IPS DF 4.7 (cell line): Measurements from ENCODE around the gene RBP3.
A peak's percentile ranks its signal among the peaks of the same experiment; 100 is the strongest.

Source experiments
- DNase-seq: peaks from one replicate; pipeline ENCODE4 v3.0.0-alpha.2; 2013; ENCODE audit warnings: low spot score; ENCODE audit errors: extremely low read depth

Gene RBP3

DNA sequence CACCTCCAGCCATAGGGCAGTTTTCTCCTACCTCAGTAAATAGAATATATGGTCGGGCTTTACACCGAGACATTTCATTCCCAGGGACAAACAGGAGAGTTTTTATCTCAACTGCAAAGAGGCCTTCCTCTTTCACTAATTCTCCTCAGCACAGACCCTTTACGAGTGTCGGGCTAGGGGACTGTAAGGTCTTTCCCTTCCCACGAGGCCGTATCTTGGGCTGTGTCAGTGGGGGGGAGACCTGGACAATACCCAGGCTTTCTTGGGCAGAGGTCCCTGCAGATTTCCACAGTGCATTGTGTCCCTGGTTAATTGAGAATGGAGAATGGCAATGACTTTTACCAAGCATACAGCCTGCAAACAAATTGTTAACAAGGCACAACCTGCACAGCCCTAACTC is 49.1 kb downstream of the RBP3 start:
- DNase-seq: no peak

DNA sequence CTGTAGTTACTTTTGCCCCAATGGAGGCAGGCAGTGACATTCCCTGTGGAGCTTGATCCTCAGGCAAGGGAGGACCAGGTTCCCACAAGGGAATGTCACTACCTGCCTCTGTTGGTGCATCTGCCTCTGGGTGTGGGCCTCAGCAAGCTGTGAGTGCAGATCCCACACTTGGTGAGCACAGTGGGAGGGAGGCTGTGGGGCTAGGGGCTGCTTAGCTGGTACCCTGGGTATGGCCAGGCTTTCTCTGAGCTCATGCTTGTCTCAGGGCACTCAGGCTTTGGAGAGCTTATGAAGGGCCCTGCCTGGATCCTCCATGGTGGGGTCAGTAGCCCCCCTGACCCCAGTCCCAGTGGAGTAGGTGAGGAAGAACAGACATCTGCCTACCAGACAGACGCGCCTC is 52.1 kb downstream of the RBP3 start:
- DNase-seq: no peak

DNA sequence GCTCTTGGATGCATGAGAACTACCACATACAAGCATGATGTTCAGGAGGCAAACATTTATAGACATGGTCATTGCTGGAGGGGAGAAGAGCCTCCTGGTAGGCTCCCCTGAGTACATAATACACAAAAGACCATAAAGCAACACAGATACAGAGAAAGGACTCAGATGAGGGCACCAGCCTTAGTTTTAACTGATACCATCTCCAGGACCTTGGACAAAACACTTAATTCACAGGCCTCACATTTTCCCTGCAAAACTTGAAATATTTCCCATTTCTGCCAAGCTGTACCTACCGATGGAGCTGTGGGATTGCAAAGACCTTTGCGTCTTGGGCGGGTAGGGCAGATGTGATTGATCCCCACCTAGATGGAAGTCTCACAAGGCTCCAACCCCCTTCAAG is 52.6 kb downstream of the RBP3 start:
- no peak for DNase-seq

GRCh38 chr10:47401210-47401609 is 53.0 kb downstream of the RBP3 start:
- no peak for DNase-seq

DNA sequence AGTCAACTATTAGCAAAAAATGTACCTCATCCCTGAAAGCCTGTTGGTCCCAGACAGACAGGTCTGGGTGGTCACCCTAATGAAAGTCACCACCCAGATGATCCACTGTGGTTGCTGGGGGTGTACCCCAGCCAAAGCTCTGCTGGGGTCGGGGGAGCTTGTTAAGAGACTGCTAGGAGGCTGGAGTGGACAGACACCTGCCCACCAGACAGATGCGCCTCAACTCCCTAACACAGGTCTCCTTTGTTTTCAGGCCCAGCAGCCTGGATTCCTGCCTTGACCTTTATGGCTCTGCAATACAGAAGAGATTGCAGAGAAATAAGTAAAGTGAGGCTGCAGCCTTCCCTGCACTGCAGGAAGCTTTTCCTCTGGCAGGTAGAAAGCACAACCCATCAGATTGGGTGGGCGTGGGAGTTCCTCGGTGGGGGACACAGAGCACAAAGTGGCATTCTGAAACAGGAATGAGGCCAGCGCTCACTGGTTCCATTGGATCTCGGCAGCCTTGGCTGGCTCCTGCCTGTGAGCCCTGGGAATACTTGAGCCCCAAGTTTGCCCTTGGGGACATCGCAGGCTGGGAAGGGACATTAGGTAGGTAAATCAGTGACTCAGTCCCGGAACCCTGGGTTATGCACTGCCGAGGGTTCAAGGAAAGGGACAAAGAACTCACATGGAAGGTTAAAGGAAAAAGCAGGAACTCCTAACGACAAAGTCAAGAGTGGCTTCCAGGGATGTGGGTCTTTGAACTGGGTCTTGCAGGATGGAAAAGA is 53.9 kb downstream of the RBP3 start:
- DNase-seq: no peak

DNA sequence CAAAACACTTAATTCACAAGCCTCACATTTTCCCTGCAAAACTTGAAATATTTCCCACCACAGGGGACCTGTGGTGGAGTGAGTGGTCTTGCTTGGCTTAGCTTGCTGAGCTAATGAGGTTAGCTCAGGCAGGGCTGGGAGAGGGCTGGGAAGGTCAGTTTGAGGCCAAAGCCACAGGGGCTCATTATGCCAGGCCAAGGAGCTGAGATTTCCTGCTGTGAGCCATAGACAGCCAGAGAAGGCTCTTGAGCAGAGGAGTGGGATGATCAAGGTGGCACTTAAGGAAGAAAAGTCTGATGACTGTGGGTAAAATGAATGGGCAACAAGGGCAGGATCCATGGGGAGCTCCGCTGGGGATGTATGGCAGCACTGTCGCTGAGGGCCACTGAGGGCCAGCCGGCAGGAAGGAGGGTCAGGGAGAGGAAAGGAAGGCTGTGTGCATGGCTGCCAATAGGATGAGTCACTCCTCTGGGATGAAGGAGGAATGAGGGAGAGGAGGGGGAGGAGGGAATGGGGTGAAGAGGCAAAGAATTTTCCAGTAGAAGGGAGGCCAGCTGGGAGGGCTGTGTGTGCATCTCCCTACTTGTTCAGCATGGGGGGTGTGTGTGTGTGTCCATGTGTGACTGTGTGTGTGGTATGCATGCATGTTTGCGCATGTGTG is 54.6 kb downstream of the RBP3 start:
- peak; percentile 71 for DNase-seq

DNA sequence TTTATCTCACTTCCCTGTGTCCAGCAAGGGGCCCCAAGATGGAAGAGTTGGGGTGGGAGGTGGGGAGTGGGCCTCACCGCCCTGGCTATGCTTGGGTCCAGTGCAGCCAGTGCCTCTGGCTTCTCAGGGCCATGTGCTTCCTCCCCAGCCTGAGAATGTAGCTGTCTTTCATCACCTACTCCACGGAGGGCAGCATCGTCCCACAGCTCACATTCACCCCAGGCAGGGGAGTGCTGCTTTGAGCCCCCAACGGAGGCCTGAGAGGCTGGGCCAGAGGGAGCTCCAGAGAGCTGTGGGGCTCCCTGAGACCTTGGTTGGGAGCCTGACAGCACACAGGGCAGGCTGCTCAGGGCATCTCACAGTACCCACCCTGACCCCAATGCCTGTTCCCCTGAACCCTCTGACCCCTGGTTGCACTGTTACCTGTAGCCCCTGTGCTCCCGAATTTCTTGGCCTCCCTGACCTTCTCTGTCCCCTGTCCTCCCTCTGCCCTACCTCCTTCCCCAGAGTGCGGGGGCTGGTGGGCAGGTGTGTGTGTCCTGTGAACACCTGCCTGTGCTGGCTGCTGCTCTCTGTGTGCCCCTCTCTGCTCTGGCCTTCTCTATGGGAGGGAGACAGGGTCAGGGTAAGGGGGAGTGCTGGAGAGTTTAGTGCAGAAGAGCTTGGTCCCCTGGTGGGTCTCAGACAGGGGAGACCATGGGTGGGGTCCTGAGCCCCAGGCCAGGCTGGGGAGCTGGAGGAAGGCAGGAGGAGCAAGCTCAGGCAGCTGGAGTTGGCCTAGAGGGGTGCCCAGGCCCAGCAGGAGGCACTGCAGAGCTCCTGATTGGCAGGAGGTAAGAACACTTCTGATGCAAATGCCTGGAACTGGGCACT is 55.5 kb downstream of the RBP3 start:
- DNase-seq: no peak

DNA sequence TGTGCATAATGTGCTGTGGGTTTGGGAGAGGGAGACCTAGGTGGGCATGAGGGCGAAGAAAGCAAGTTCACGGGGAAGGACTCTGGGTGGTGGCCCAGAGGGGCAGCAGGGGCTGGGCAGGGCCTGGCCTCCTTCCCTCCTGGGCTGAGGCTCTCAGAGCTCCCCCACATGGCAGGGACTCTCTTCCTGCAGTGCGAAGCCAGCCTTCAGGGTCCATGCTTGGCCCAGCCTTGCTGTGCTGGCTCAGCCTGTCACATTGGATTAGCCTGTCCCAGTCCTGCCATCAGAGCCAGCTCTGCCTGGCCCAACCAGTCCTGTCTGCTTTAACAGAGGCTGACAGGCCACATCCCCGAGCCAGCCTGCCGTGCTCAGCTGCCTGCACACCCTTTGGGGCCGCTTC is 56.3 kb downstream of the RBP3 start:
- DNase-seq: no peak

- no peak for DNase-seq
Measured at GRCh38 chr10:47404937-47405336, 56.8 kb downstream of the RBP3 start.

- DNase-seq: no peak
Measured at GRCh38 chr10:47405857-47406547, 57.8 kb downstream of the RBP3 start.

GRCh38 chr10:47406548-47406869 is 58.3 kb downstream of the RBP3 start:
- DNase-seq: no peak

DNA sequence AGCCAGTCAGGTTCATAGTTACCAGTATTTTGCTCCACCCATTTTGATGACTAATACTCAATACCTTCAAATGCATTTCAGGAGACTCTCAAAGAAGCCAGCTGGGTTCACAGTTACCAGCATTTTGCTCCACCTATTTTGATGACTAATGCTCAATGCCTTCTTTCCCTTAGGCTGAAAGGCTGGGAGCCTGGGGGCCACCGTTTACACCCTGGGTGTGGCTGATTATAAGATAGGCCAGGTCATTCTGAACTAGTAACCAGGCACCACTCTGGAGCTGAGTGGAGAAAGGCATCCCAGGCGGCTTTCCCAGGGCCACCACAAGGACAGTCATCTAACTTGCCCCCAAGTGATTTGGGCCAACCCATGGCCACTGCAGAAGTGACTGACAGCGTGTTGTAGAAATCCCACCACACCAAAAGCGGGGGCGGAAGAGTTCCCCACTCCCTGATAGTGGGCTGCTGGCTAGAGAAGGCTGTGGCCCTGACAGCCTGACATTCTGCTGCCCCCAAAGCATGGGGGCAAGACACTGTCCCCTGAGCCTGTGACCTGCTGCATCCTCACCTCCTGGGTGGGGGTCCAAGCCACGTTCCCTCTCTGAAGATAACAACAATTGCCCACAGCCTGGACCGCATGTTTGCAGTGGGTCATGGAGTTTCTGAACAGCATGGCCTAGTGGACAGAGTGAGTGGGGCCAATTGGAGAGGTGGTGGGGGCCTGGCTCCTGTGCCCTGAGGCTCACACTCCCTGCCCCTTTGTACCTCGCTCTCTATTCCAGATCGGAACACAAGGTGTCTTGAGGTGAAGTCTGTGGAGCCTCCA is 58.9 kb downstream of the RBP3 start:
- no peak for DNase-seq
